Measurements from ENCODE around the gene PRKACB. TPM values are rescaled to one million over a fixed set of nuclear protein-coding genes. Genes with fewer than 3 reads are reported as not detected.

Gene PRKACB
- total RNA-seq, 1 donor, result 22.1 TPM

DNA sequence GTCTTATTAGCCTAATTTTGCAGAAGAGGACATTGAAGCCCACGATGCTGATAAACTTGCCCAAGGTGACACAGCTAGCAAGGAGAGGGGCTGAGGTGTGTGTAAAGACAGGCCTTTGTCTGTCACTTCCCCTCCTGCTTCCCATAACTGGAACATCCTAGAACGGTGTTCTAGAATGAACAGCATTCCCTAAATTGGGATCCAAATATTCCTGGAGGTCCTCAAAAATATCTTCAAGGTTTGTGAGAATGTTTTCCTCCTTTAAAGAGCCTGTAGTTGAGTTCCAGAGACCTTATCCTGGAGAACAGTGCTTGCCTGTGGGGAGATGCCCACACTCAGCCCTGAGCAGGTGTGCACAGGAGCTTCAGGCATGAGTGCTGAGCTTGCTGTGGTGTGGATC, 115.9 kb downstream of the PRKACB start:
- Histone ChIP-seq H3K4me2 (ENCODE audit: insufficient read depth, low read length) (no peak overlapping the region), H2AFZ (ENCODE audit: low read length) (no peak overlapping the region), H3K4me3 (ENCODE audit: insufficient read depth, low read length) (no peak overlapping the region), H3K36me3 (ENCODE audit: insufficient read depth, low read length) (no peaks in the 10 kb centered on the region), H3K27ac (ENCODE audit: low read depth, low read length) (no peak overlapping the region), H3K27me3 (ENCODE audit: insufficient read depth, low read length) (no peaks in the 10 kb centered on the region), H3K4me1 (ENCODE audit: insufficient read depth, low read length) (no peaks in the 10 kb centered on the region), H4K20me1 (ENCODE audit: insufficient read depth, low read length) (no peaks in the 10 kb centered on the region), H3K9me3 (ENCODE audit: low read depth, low read length) (no peaks in the 10 kb centered on the region), H3K79me2 (ENCODE audit: insufficient read depth, low read length) (no peaks in the 10 kb centered on the region)
- TF ChIP-seq, protein P1, sequence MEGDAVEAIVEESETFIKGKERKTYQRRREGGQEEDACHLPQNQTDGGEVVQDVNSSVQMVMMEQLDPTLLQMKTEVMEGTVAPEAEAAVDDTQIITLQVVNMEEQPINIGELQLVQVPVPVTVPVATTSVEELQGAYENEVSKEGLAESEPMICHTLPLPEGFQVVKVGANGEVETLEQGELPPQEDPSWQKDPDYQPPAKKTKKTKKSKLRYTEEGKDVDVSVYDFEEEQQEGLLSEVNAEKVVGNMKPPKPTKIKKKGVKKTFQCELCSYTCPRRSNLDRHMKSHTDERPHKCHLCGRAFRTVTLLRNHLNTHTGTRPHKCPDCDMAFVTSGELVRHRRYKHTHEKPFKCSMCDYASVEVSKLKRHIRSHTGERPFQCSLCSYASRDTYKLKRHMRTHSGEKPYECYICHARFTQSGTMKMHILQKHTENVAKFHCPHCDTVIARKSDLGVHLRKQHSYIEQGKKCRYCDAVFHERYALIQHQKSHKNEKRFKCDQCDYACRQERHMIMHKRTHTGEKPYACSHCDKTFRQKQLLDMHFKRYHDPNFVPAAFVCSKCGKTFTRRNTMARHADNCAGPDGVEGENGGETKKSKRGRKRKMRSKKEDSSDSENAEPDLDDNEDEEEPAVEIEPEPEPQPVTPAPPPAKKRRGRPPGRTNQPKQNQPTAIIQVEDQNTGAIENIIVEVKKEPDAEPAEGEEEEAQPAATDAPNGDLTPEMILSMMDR (IDR thresholded peaks at IDR 0.05; ENCODE audit: extremely low read depth, low read depth, low read length), result no peak
- DNase-seq (ENCODE audit: insufficient read length, low spot score, missing footprints), result no peak

DNA sequence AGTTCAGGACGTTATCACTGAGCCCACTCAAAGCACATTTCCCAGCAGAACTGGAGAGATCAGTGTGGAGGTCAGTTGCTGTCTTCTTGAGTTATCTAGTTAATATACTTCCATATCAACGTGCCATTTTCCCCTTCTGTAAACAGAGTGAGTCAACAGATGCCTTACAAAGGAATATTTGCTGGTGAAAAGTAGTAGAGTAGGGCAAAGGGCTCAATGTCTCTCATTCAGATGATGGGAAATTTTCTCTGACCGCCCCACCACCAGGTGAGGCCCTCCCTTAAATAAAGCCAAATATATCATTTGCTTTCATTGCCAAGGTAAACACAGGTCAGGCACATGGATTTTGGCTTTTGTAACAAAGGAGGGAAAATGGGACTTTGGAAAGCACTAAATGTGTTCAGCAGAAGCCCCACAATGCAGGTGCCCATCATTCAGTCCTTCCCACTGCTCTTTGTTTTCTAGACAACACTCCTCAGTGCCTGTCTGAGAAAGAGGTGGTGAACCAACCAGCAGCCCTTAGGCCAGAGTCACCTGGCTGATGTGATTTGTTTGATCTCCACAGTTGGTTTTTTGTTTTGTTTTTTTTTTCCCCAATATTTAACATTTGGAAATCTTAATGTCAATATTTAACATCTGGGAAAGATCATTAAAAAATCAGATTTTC, 116.9 kb downstream of the PRKACB start:
- Histone ChIP-seq H3K4me3 (ENCODE audit: insufficient read depth, low read length) (no peak overlapping the region), H3K79me2 (ENCODE audit: insufficient read depth, low read length) (no peaks in the 10 kb centered on the region), H3K4me2 (ENCODE audit: insufficient read depth, low read length) (no peak overlapping the region), H3K36me3 (ENCODE audit: insufficient read depth, low read length) (no peaks in the 10 kb centered on the region), H3K27ac (ENCODE audit: low read depth, low read length) (no peak overlapping the region), H3K4me1 (ENCODE audit: insufficient read depth, low read length) (no peaks in the 10 kb centered on the region), H3K27me3 (ENCODE audit: insufficient read depth, low read length) (no peaks in the 10 kb centered on the region), H3K9me3 (ENCODE audit: low read depth, low read length) (no peaks in the 10 kb centered on the region), H2AFZ (ENCODE audit: low read length) (no peak overlapping the region), H4K20me1 (ENCODE audit: insufficient read depth, low read length) (no peaks in the 10 kb centered on the region)
- DNase-seq (ENCODE audit: insufficient read length, low spot score, missing footprints), result no peak
- TF ChIP-seq, protein P1 (IDR thresholded peaks at IDR 0.05; ENCODE audit: extremely low read depth, low read depth, low read length), result no peak

DNA sequence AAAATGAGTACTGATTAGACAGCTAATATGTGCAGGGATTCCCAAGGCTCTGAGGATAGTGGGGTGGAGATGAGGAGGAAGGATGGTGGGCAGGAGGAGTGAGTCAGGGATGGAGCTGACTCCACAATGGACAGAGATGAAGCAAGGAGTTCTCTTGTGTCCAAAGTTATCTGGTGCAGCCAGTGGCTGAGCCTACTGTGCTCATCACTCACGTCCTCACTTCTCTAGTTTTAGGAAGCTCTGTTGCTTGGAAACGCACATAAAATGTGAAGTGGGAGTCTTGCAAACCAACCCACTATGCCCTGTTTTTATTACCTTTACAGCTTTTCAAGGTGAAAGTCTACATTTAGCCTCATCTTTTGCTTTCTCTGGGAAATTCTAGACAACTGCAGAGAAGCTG, 120.9 kb downstream of the PRKACB start:
- Histone ChIP-seq H3K36me3 (ENCODE audit: insufficient read depth, low read length) (no peaks in the 10 kb centered on the region), H2AFZ (ENCODE audit: low read length) (no peak overlapping the region), H3K4me2 (ENCODE audit: insufficient read depth, low read length) (no peak overlapping the region), H3K4me3 (ENCODE audit: insufficient read depth, low read length) (no peak overlapping the region), H3K27ac (ENCODE audit: low read depth, low read length) (no peak overlapping the region), H3K4me1 (ENCODE audit: insufficient read depth, low read length) (no peaks in the 10 kb centered on the region), H3K79me2 (ENCODE audit: insufficient read depth, low read length) (no peaks in the 10 kb centered on the region), H3K27me3 (ENCODE audit: insufficient read depth, low read length) (no peaks in the 10 kb centered on the region), H4K20me1 (ENCODE audit: insufficient read depth, low read length) (no peaks in the 10 kb centered on the region), H3K9me3 (ENCODE audit: low read depth, low read length) (no peaks in the 10 kb centered on the region)
- peak; percentile 61 for DNase-seq (ENCODE audit: insufficient read length, low spot score, missing footprints)
- TF ChIP-seq, protein P1 (IDR thresholded peaks at IDR 0.05; ENCODE audit: extremely low read depth, low read depth, low read length), result no peak

DNA sequence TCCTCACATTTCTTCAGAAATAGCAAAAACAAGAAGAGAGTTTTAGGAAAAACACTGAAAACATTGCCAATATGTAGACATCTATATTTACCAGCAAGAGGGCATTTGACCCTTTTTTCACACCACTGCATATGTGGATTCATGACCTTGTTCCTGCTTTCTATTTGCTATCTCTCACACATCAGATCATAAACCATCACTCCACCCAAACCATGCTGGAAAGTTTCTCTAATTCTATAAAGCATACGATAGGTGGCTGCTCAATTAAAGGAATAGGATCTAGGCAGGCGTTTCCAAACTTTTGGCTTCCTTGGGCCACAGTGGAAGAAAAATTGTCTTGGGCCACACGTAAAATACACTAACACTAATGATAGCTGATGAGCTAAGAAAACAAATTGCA, 121.8 kb downstream of the PRKACB start:
- Histone ChIP-seq H2AFZ (ENCODE audit: low read length) (no peak overlapping the region), H3K4me1 (ENCODE audit: insufficient read depth, low read length) (no peaks in the 10 kb centered on the region), H3K4me2 (ENCODE audit: insufficient read depth, low read length) (no peak overlapping the region), H3K27ac (ENCODE audit: low read depth, low read length) (no peak overlapping the region), H3K36me3 (ENCODE audit: insufficient read depth, low read length) (no peaks in the 10 kb centered on the region), H3K9me3 (ENCODE audit: low read depth, low read length) (no peaks in the 10 kb centered on the region), H3K4me3 (ENCODE audit: insufficient read depth, low read length) (no peak overlapping the region), H4K20me1 (ENCODE audit: insufficient read depth, low read length) (no peaks in the 10 kb centered on the region), H3K79me2 (ENCODE audit: insufficient read depth, low read length) (no peaks in the 10 kb centered on the region), H3K27me3 (ENCODE audit: insufficient read depth, low read length) (no peaks in the 10 kb centered on the region)
- TF ChIP-seq, protein P1 (IDR thresholded peaks at IDR 0.05; ENCODE audit: extremely low read depth, low read depth, low read length), result no peak
- no peak for DNase-seq (ENCODE audit: insufficient read length, low spot score, missing footprints)
